ENCODE data around the gene SNTA1. TPM values are rescaled to one million over a fixed set of nuclear protein-coding genes. Genes with fewer than 3 reads are reported as not detected.

The SNTA1 gene
- total and polyA plus RNA-seq, 2 of the 13 experiments (the other 11 are each of a cell fraction or from before 2014, with no cell fraction given): 16.4 to 18.3 TPM

GRCh38 chr20:33490023-33490933, 46.7 kb upstream of the SNTA1 start, which contains the start of gene CBFA2T2 (continued):
- TF ChIP-seq, protein P1, sequence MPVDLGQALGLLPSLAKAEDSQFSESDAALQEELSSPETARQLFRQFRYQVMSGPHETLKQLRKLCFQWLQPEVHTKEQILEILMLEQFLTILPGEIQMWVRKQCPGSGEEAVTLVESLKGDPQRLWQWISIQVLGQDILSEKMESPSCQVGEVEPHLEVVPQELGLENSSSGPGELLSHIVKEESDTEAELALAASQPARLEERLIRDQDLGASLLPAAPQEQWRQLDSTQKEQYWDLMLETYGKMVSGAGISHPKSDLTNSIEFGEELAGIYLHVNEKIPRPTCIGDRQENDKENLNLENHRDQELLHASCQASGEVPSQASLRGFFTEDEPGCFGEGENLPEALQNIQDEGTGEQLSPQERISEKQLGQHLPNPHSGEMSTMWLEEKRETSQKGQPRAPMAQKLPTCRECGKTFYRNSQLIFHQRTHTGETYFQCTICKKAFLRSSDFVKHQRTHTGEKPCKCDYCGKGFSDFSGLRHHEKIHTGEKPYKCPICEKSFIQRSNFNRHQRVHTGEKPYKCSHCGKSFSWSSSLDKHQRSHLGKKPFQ (CRISPR knock-in tag; IDR thresholded peaks at IDR 0.05; ENCODE audit: insufficient replicate concordance): peak; percentile 73
- no peak for TF ChIP-seq TOE1 (CRISPR knock-in tag; IDR thresholded peaks at IDR 0.05)
- peak; percentile 38; the same call in 1 of the 2 replicates for TF ChIP-seq ZNF34 (CRISPR knock-in tag; IDR thresholded peaks at IDR 0.05; ENCODE audit: borderline replicate concordance)
- TF ChIP-seq FOXP1 (IDR thresholded peaks at IDR 0.05): no peak
- TF ChIP-seq FOXP1 (CRISPR knock-in tag; IDR thresholded peaks at IDR 0.05): no peak
- no peak for TF ChIP-seq CENPX (CRISPR knock-in tag; IDR thresholded peaks at IDR 0.05)
- peak; percentile 42; the same call in 1 of the 2 replicates for TF ChIP-seq ZNF230 (CRISPR knock-in tag; IDR thresholded peaks at IDR 0.05)
- peak; percentile 12 for TF ChIP-seq IKZF4 (CRISPR knock-in tag; IDR thresholded peaks at IDR 0.05; ENCODE audit: borderline replicate concordance, low read depth, not compliant biosample characterization)
- TF ChIP-seq ZSCAN12 (CRISPR knock-in tag; IDR thresholded peaks at IDR 0.05): no peak
- TF ChIP-seq FOSL1 (CRISPR knock-in tag; IDR thresholded peaks at IDR 0.05; ENCODE audit: borderline replicate concordance): no peak
- peak; percentile 83 for TF ChIP-seq DMAP1 (CRISPR knock-in tag; IDR thresholded peaks at IDR 0.05)
- peak; percentile 42; the same call in 1 of the 2 replicates for TF ChIP-seq POGK (CRISPR knock-in tag; conservative IDR thresholded peaks at IDR 0.05)
- TF ChIP-seq IKZF5 (CRISPR knock-in tag; IDR thresholded peaks at IDR 0.05): peak; percentile 68; the same call in 1 of the 2 replicates
- TF ChIP-seq ARHGAP35 (CRISPR knock-in tag; IDR thresholded peaks at IDR 0.05; ENCODE audit: borderline replicate concordance): peak; percentile 83; the same call in 1 of the 2 replicates
- no peak; the same call in 1 of the 2 replicates for TF ChIP-seq IRX3 (CRISPR knock-in tag; IDR thresholded peaks at IDR 0.05; ENCODE audit: borderline replicate concordance, low read depth)
- no peak for TF ChIP-seq CC2D1A (CRISPR knock-in tag; IDR thresholded peaks at IDR 0.05)
- 0 out of 2 replicates have a peak, but pooled peaks have one; percentile 8 for TF ChIP-seq SIX1 (CRISPR knock-in tag; IDR thresholded peaks at IDR 0.05; ENCODE audit: borderline replicate concordance)
- no peak for TF ChIP-seq ZNF546 (CRISPR knock-in tag; conservative IDR thresholded peaks at IDR 0.05)
- TF ChIP-seq, protein P2, sequence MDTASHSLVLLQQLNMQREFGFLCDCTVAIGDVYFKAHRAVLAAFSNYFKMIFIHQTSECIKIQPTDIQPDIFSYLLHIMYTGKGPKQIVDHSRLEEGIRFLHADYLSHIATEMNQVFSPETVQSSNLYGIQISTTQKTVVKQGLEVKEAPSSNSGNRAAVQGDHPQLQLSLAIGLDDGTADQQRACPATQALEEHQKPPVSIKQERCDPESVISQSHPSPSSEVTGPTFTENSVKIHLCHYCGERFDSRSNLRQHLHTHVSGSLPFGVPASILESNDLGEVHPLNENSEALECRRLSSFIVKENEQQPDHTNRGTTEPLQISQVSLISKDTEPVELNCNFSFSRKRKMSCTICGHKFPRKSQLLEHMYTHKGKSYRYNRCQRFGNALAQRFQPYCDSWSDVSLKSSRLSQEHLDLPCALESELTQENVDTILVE (CRISPR knock-in tag; IDR thresholded peaks at IDR 0.05): peak; percentile 74; the same call in 1 of the 2 replicates
- TF ChIP-seq NR2F6 (IDR thresholded peaks at IDR 0.05): no peak
- no peak for TF ChIP-seq NR2F6 (CRISPR knock-in tag; IDR thresholded peaks at IDR 0.05)
- TF ChIP-seq AHR (CRISPR knock-in tag; IDR thresholded peaks at IDR 0.05): peak; percentile 91
